HFFc6 (cell line): ENCODE data around the gene NODAL. TPM values are rescaled to one million over a fixed set of nuclear protein-coding genes. Genes with fewer than 3 reads are reported as not detected.

Experiments
- DNase-seq: peaks from one replicate; pipeline ENCODE4 v3.0.0-alpha.2; 2018
- H3K27ac Mint-ChIP-seq: 2 replicates; pipeline ENCODE4 v1.8.0; 2020; ENCODE audit warnings: mild to moderate bottlenecking, mixed read lengths
- H3K27me3 Mint-ChIP-seq: 2 replicates; pipeline ENCODE4 v1.8.0; 2021; ENCODE audit warnings: mild to moderate bottlenecking, moderate library complexity, mixed read lengths; ENCODE audit not compliant: insufficient read depth
- H3K36me3 Mint-ChIP-seq: 2 replicates; pipeline ENCODE4 v1.8.0; 2021; ENCODE audit warnings: low read depth, mixed read lengths
- H3K4me1 Mint-ChIP-seq: 2 replicates; pipeline ENCODE4 v1.8.0; 2020; ENCODE audit warnings: low read depth, mixed read lengths
- H3K4me3 Mint-ChIP-seq: 2 replicates; pipeline ENCODE4 v1.8.0; 2020; ENCODE audit warnings: mild to moderate bottlenecking, moderate library complexity, mixed read lengths
- H3K9me3 Mint-ChIP-seq: 2 replicates; pipeline ENCODE4 v1.8.0; 2020; ENCODE audit warnings: mild to moderate bottlenecking, mixed read lengths
- CTCF ChIP-seq: fragments of 200-600 bp; sonication (generic); IDR thresholded peaks from 2 replicates; pipeline ENCODE4 v1.5.0; 2021; ENCODE audit warnings: antibody characterized with exemption, mild to moderate bottlenecking
- total RNA-seq, 6 experiments: library from RNA; stranded (reverse); fragmentation: NEBNext Ultra II Directional; extraction: Animal tissue kit (Norgen Biotek cat#: 25700); gene quantifications; 2 replicates in 1 of 6; 3 replicates in 5 of 6; pipeline ENCODE4 v1.2.3, GENCODE V29; 2021

Gene NODAL
- total RNA-seq, 6 experiments from 2014 or later: not detected

GRCh38 chr10:70457759-70458305, 16.4 kb upstream of the NODAL start:
- no peak for TF ChIP-seq CTCF
- Mint-ChIP-seq H3K4me3 (no peak overlapping the region), H3K27me3 (peaks cover 33% of the 10 kb centered on the region), H3K36me3 (no peaks in the 10 kb centered on the region), H3K9me3 (no peaks in the 10 kb centered on the region), H3K4me1 (no peaks in the 10 kb centered on the region), H3K27ac (no peak overlapping the region)
- DNase-seq: no peak

DNA sequence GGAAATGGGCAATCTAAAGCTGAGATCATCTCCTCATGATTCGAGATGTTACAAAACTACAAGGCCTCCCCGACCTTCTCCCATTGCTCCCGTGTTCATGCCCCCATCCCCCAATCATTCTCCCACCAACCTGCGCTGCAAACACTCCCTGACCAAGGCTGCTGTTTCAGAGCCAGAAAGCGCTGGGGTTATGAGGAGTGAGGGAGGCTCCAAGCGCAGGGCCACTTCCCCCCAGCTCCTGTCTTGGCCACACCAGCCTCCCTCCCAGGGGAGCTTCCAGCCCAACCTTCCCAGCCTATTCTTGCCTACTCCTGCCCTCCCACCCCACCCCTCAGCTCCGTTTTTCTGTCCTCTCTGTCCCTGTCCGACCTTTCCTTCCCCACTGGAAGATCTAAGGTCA, 14.7 kb upstream of the NODAL start:
- TF ChIP-seq CTCF: no peak
- Mint-ChIP-seq H3K36me3 (no peaks in the 10 kb centered on the region), H3K4me3 (no peak overlapping the region), H3K4me1 (no peaks in the 10 kb centered on the region), H3K9me3 (no peaks in the 10 kb centered on the region), H3K27ac (no peak overlapping the region), H3K27me3 (peaks cover 36% of the 10 kb centered on the region)
- DNase-seq: no peak

DNA sequence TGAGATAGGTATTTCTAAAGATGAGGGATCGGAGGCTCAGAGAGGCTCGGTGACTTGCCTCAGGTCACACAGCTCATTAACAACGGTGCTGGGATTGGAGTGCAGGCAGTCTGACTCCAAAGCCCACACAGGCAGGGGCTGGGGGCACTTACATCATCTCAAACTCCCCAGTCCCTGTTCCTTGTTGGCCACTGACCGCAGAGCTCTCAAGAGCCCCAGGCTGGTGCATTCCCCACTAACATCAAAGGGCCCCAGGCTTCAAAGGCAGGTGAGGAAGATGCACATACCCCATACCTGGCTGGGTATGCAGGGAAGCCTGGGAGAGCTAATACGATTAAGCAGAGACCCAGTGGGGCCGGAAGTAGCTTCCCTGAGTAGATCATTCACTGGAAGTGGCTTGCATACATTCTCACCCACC, 13.7 kb upstream of the NODAL start:
- Mint-ChIP-seq H3K36me3 (no peaks in the 10 kb centered on the region), H3K4me1 (no peaks in the 10 kb centered on the region), H3K27ac (no peak overlapping the region), H3K9me3 (no peaks in the 10 kb centered on the region), H3K4me3 (no peak overlapping the region), H3K27me3 (peaks cover 37% of the 10 kb centered on the region)
- DNase-seq: no peak
- no peak for TF ChIP-seq CTCF

GRCh38 chr10:70448236-70448635, 6.8 kb upstream of the NODAL start:
- no peaks in the 10 kb centered on the region for H3K36me3 Mint-ChIP-seq
- no peak overlapping the region for H3K4me3 Mint-ChIP-seq
- no peak for DNase-seq
- TF ChIP-seq CTCF: no peak
- H3K27me3 Mint-ChIP-seq: peaks cover 26% of the 10 kb centered on the region
- H3K27ac Mint-ChIP-seq: no peak overlapping the region
- no peaks in the 10 kb centered on the region for H3K4me1 Mint-ChIP-seq
- no peaks in the 10 kb centered on the region for H3K9me3 Mint-ChIP-seq

- DNase-seq: no peak
- Mint-ChIP-seq H3K9me3 (no peaks in the 10 kb centered on the region), H3K4me1 (no peaks in the 10 kb centered on the region), H3K36me3 (no peaks in the 10 kb centered on the region), H3K4me3 (no peak overlapping the region), H3K27ac (no peak overlapping the region), H3K27me3 (peaks cover 32% of the 10 kb centered on the region)
- TF ChIP-seq CTCF: no peak
These were observed 4.5 kb upstream of the NODAL start for GRCh38 chr10:70445718-70446657.
